GM23248 (cell line): ENCODE measurements around the gene DCDC1.

ENCODE experiments used
- EZH2 ChIP-seq: fragments of 200-600 bp; sonication (generic); IDR thresholded peaks from 2 replicates; pipeline ENCODE4 v1.6.1; 2018; ENCODE audit warnings: antibody characterized with exemption, mild to moderate bottlenecking; ENCODE audit not compliant: insufficient read depth, poor library complexity, severe bottlenecking
- EZH2phosphoT487 ChIP-seq: fragments of 200-600 bp; sonication (generic); IDR thresholded peaks from 2 replicates; pipeline ENCODE4 v1.6.1; 2018; ENCODE audit warnings: antibody characterized with exemption, moderate library complexity, mild to moderate bottlenecking, low read depth; ENCODE audit not compliant: insufficient read depth

- TF ChIP-seq EZH2 (no peak), EZH2phosphoT487 (no peak)
Observed at GRCh38 chr11:31375879-31376278, 6.3 kb upstream of the DCDC1 start.
